ENCODE measurements around the gene ATP6V1A. TPM values are rescaled to one million over a fixed set of nuclear protein-coding genes. Genes with fewer than 3 reads are reported as not detected.

ATP6V1A gene
- total and polyA plus RNA-seq, 2 of the 13 experiments (the other 11 are each of a cell fraction or from before 2014, with no cell fraction given), result 23.4 to 95.1 TPM

GRCh38 chr3:113832477-113833164 is 85.8 kb downstream of the ATP6V1A start (continued):
- TF ChIP-seq MLX (CRISPR knock-in tag; IDR thresholded peaks at IDR 0.05), result no peak
- no peak for TF ChIP-seq DBP (CRISPR knock-in tag; IDR thresholded peaks at IDR 0.05; ENCODE audit: not compliant biosample characterization)
- no peak for TF ChIP-seq AKNA (CRISPR knock-in tag; IDR thresholded peaks at IDR 0.05; ENCODE audit: borderline replicate concordance)
- no peak for TF ChIP-seq SIN3B (IDR thresholded peaks at IDR 0.05; ENCODE audit: low read length)
- no peak for TF ChIP-seq ZNF17 (CRISPR knock-in tag; IDR thresholded peaks at IDR 0.05)
- no peak for TF ChIP-seq ZFP36 (IDR thresholded peaks at IDR 0.05; ENCODE audit: borderline replicate concordance, low read depth, low read length, partially characterized antibody)
- TF ChIP-seq NBN (conservative IDR thresholded peaks at IDR 0.05), result no peak
- no peak for TF ChIP-seq ELF4 (CRISPR knock-in tag; IDR thresholded peaks at IDR 0.05; ENCODE audit: borderline replicate concordance)
- TF ChIP-seq ZNF205 (CRISPR knock-in tag; IDR thresholded peaks at IDR 0.05), result no peak
- TF ChIP-seq ZZZ3 (CRISPR knock-in tag; IDR thresholded peaks at IDR 0.05; ENCODE audit: borderline replicate concordance), result no peak
- TF ChIP-seq TSC22D2 (CRISPR knock-in tag; IDR thresholded peaks at IDR 0.05; ENCODE audit: borderline replicate concordance), result no peak
